ENCODE data around the gene HORMAD2. TPM values are rescaled to one million over a fixed set of nuclear protein-coding genes. Genes with fewer than 3 reads are reported as not detected.

The HORMAD2 gene
- total RNA-seq, 1 donor from 2014 or later = 0.16 TPM

- intact Hi-C loops (cut with DNase I) = no loop called here
- DNase-seq (ENCODE audit: low spot score) = no peak
Measured at GRCh38 chr22:30183861-30184278, 103.6 kb downstream of the HORMAD2 start.

GRCh38 chr22:30185129-30185528, 104.9 kb downstream of the HORMAD2 start:
- intact Hi-C loops (cut with DNase I) = no loop called here
- DNase-seq (ENCODE audit: low spot score) = no peak

- DNase-seq (ENCODE audit: low spot score) = no peak
- intact Hi-C loops (cut with DNase I) = no loop called here
Measured at GRCh38 chr22:30185549-30185948, 105.3 kb downstream of the HORMAD2 start.

- intact Hi-C loops (cut with DNase I) = no loop called here
- DNase-seq (ENCODE audit: low spot score) = no peak
Measured at GRCh38 chr22:30186041-30186440, 105.8 kb downstream of the HORMAD2 start.

- intact Hi-C loops (cut with DNase I) = no loop called here
- DNase-seq (ENCODE audit: low spot score) = no peak
Measured at GRCh38 chr22:30186510-30186909, 106.2 kb downstream of the HORMAD2 start.

GRCh38 chr22:30187094-30187493, 106.8 kb downstream of the HORMAD2 start:
- intact Hi-C loops (cut with DNase I) = no loop called here
- no peak for DNase-seq (ENCODE audit: low spot score)

GRCh38 chr22:30187529-30188407, 107.5 kb downstream of the HORMAD2 start:
- no peak for DNase-seq (ENCODE audit: low spot score)
- intact Hi-C loops (cut with DNase I) = no loop called here

GRCh38 chr22:30188911-30189310, 108.6 kb downstream of the HORMAD2 start:
- DNase-seq (ENCODE audit: low spot score) = no peak
- intact Hi-C loops (cut with DNase I) = no loop called here

GRCh38 chr22:30190574-30190973, 110.3 kb downstream of the HORMAD2 start:
- intact Hi-C loops (cut with DNase I) = no loop called here

GRCh38 chr22:30191040-30191701, 110.9 kb downstream of the HORMAD2 start:
- DNase-seq (ENCODE audit: low spot score) = no peak

More at GRCh38 chr22:30190574-30190973, 110.3 kb downstream of the HORMAD2 start:
- no peak for DNase-seq (ENCODE audit: low spot score)

GRCh38 chr22:30192427-30192826, 112.2 kb downstream of the HORMAD2 start:
- intact Hi-C loops (cut with DNase I) = no loop called here
- DNase-seq (ENCODE audit: low spot score) = no peak

More at GRCh38 chr22:30191040-30191701, 110.9 kb downstream of the HORMAD2 start:
- intact Hi-C loops (cut with DNase I) = no loop called here

- no peak for DNase-seq (ENCODE audit: low spot score)
- intact Hi-C loops (cut with DNase I) = no loop called here
Measured at GRCh38 chr22:30193031-30193775, 112.9 kb downstream of the HORMAD2 start.

GRCh38 chr22:30195245-30196140, 115.2 kb downstream of the HORMAD2 start:
- DNase-seq (ENCODE audit: low spot score) = no peak
- intact Hi-C loops (cut with DNase I) = no loop called here

GRCh38 chr22:30196141-30196879, 116.0 kb downstream of the HORMAD2 start:
- DNase-seq (ENCODE audit: low spot score) = peak; percentile 94
- intact Hi-C loops (cut with DNase I) = no loop called here

GRCh38 chr22:30196880-30197336, 116.6 kb downstream of the HORMAD2 start:
- no peak for DNase-seq (ENCODE audit: low spot score)
- intact Hi-C loops (cut with DNase I) = no loop called here

GRCh38 chr22:30197389-30197788, 117.1 kb downstream of the HORMAD2 start:
- intact Hi-C loops (cut with DNase I) = no loop called here
- no peak for DNase-seq (ENCODE audit: low spot score)

GRCh38 chr22:30198152-30198825, 118.0 kb downstream of the HORMAD2 start:
- DNase-seq (ENCODE audit: low spot score) = no peak
- intact Hi-C loops (cut with DNase I) = no loop called here

GRCh38 chr22:30198921-30199320, 118.7 kb downstream of the HORMAD2 start:
- intact Hi-C loops (cut with DNase I) = no loop called here
- no peak for DNase-seq (ENCODE audit: low spot score)

All from cardiac septum (tissue), 1 donor.